ENCODE measurements around the gene ZBTB12. TPM values are rescaled to one million over a fixed set of nuclear protein-coding genes. Genes with fewer than 3 reads are reported as not detected.

The ZBTB12 gene
- total and polyA plus RNA-seq, 2 of the 13 experiments (the other 11 are each of a cell fraction or from before 2014, with no cell fraction given): 4.8 to 6.0 TPM

DNA sequence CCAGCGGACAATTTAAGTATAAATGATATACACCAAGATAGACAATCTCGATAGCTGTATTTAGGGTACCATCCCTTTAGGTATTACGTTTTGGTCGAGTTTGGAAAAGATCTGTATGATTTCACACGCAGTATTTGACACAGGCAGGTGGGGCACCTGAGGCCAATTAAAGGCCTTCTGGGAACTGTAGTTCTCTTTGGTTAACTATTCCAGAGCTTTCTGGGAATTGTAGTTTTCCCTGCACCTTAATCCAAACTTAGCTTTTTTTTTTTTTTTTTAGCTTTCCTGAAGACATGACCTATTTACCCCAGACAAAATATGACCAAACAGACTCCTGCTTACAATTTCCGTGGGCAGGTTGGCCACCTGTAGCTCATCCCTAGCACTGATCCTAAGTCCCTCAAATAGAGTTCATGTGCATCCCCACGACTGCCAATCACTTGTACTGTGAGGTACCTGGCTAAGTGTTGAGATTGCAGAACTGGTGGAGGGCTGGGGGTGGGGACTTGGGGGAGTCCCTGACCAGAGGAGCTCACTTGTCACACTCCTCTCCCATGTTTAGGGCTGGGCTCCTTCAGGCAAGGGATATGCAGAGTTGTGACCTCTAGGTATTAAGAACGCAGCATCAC lies 3.4 kb downstream of the ZBTB12 start (continued):
- TF ChIP-seq, protein P1, sequence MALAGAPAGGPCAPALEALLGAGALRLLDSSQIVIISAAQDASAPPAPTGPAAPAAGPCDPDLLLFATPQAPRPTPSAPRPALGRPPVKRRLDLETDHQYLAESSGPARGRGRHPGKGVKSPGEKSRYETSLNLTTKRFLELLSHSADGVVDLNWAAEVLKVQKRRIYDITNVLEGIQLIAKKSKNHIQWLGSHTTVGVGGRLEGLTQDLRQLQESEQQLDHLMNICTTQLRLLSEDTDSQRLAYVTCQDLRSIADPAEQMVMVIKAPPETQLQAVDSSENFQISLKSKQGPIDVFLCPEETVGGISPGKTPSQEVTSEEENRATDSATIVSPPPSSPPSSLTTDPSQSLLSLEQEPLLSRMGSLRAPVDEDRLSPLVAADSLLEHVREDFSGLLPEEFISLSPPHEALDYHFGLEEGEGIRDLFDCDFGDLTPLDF (CRISPR knock-in tag; IDR thresholded peaks at IDR 0.05): no peak
- TF ChIP-seq, protein P2, sequence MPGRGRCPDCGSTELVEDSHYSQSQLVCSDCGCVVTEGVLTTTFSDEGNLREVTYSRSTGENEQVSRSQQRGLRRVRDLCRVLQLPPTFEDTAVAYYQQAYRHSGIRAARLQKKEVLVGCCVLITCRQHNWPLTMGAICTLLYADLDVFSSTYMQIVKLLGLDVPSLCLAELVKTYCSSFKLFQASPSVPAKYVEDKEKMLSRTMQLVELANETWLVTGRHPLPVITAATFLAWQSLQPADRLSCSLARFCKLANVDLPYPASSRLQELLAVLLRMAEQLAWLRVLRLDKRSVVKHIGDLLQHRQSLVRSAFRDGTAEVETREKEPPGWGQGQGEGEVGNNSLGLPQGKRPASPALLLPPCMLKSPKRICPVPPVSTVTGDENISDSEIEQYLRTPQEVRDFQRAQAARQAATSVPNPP (CRISPR knock-in tag; IDR thresholded peaks at IDR 0.05): no peak
- 0 out of 2 replicates have a peak, but pooled peaks have one; percentile 25 for TF ChIP-seq NR2C2 (CRISPR knock-in tag; IDR thresholded peaks at IDR 0.05; ENCODE audit: borderline replicate concordance)
- peak; percentile 25; the same call in 1 of the 2 replicates for TF ChIP-seq POLR2G (IDR thresholded peaks at IDR 0.05; ENCODE audit: low read depth, low read length)
- TF ChIP-seq, protein P3, sequence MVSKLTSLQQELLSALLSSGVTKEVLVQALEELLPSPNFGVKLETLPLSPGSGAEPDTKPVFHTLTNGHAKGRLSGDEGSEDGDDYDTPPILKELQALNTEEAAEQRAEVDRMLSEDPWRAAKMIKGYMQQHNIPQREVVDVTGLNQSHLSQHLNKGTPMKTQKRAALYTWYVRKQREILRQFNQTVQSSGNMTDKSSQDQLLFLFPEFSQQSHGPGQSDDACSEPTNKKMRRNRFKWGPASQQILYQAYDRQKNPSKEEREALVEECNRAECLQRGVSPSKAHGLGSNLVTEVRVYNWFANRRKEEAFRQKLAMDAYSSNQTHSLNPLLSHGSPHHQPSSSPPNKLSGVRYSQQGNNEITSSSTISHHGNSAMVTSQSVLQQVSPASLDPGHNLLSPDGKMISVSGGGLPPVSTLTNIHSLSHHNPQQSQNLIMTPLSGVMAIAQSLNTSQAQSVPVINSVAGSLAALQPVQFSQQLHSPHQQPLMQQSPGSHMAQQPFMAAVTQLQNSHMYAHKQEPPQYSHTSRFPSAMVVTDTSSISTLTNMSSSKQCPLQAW (CRISPR knock-in tag; IDR thresholded peaks at IDR 0.05): peak; percentile 51; the same call in 1 of the 2 replicates
- TF ChIP-seq, protein P4, sequence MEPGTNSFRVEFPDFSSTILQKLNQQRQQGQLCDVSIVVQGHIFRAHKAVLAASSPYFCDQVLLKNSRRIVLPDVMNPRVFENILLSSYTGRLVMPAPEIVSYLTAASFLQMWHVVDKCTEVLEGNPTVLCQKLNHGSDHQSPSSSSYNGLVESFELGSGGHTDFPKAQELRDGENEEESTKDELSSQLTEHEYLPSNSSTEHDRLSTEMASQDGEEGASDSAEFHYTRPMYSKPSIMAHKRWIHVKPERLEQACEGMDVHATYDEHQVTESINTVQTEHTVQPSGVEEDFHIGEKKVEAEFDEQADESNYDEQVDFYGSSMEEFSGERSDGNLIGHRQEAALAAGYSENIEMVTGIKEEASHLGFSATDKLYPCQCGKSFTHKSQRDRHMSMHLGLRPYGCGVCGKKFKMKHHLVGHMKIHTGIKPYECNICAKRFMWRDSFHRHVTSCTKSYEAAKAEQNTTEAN (CRISPR knock-in tag; conservative IDR thresholded peaks at IDR 0.05): peak; percentile 24; the same call in 1 of the 2 replicates
- TF ChIP-seq SAP130 (CRISPR knock-in tag; IDR thresholded peaks at IDR 0.05; ENCODE audit: low read depth): peak; percentile 79
- no peak for TF ChIP-seq GFI1 (CRISPR knock-in tag; IDR thresholded peaks at IDR 0.05; ENCODE audit: borderline replicate concordance)
- TF ChIP-seq, protein P5, sequence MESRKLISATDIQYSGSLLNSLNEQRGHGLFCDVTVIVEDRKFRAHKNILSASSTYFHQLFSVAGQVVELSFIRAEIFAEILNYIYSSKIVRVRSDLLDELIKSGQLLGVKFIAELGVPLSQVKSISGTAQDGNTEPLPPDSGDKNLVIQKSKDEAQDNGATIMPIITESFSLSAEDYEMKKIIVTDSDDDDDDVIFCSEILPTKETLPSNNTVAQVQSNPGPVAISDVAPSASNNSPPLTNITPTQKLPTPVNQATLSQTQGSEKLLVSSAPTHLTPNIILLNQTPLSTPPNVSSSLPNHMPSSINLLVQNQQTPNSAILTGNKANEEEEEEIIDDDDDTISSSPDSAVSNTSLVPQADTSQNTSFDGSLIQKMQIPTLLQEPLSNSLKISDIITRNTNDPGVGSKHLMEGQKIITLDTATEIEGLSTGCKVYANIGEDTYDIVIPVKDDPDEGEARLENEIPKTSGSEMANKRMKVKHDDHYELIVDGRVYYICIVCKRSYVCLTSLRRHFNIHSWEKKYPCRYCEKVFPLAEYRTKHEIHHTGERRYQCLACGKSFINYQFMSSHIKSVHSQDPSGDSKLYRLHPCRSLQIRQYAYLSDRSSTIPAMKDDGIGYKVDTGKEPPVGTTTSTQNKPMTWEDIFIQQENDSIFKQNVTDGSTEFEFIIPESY (CRISPR knock-in tag; IDR thresholded peaks at IDR 0.05): no peak
- TF ChIP-seq KDM2A (CRISPR knock-in tag; IDR thresholded peaks at IDR 0.05; ENCODE audit: borderline replicate concordance, low read depth): no peak; the same call in 1 of the 2 replicates
- TF ChIP-seq DNMT3B (CRISPR knock-in tag; conservative IDR thresholded peaks at IDR 0.05): 0 out of 2 replicates have a peak, but pooled peaks have one; percentile 36
- peak; percentile 39; the same call in 1 of the 2 replicates for TF ChIP-seq KLF12 (CRISPR knock-in tag; IDR thresholded peaks at IDR 0.05; ENCODE audit: borderline replicate concordance)
- TF ChIP-seq ZBTB7A (CRISPR knock-in tag; IDR thresholded peaks at IDR 0.05): no peak
- TF ChIP-seq ZNF547 (CRISPR knock-in tag; IDR thresholded peaks at IDR 0.05): 0 out of 2 replicates have a peak, but pooled peaks have one; percentile 1
- TF ChIP-seq STAG1 (CRISPR knock-in tag; IDR thresholded peaks at IDR 0.05): 0 out of 2 replicates have a peak, but pooled peaks have one; percentile 17
- TF ChIP-seq TOE1 (CRISPR knock-in tag; IDR thresholded peaks at IDR 0.05): no peak; the same call in 1 of the 2 replicates
- TF ChIP-seq NKX3-1 (CRISPR knock-in tag; IDR thresholded peaks at IDR 0.05): 0 out of 2 replicates have a peak, but pooled peaks have one; percentile 62
- peak; percentile 29; the same call in 1 of the 2 replicates for TF ChIP-seq POLR2AphosphoS5 (IDR thresholded peaks at IDR 0.05; ENCODE audit: low read depth, low read length)
- TF ChIP-seq ZNF335 (CRISPR knock-in tag; IDR thresholded peaks at IDR 0.05): peak; percentile 98

Measured in HepG2 (cell line).